ENCODE measurements around the gene CRYGN.

GRCh38 chr7:151408839-151409666, 30.9 kb downstream of the CRYGN start:
- TF ChIP-seq EZH2 (IDR thresholded peaks at IDR 0.05; ENCODE audit: borderline replicate concordance, low read length), result no peak
- no peak for TF ChIP-seq CTCF (conservative IDR thresholded peaks at IDR 0.05 in 1 of 2, IDR thresholded peaks at IDR 0.05 in 1 of 2; ENCODE audit: extremely low read depth in 1 of 2, insufficient read depth in 1 of 2, low read depth in 1 of 2, low read length in 2 of 2)
